Gastroesophageal sphincter (tissue), 3 donors: ENCODE data around the gene PARN.

ENCODE experiments used
- POLR2A ChIP-seq, 2 donors: fragments of 450-650 bp; IDR thresholded peaks; one replicate each; pipeline ENCODE4 v1.6.1; 2017; ENCODE audit warnings: antibody characterized with exemption in 2 of 2, mild to moderate bottlenecking in 2 of 2, moderate library complexity in 1 of 2
- TF ChIP-seq, protein P1 (sequence below), 4 experiments: fragments of 200-600 bp in 2 of 4; fragments of 450-650 bp in 2 of 4; sonication (generic) in 1 of 4; IDR thresholded peaks; one replicate each; pipeline ENCODE4 v1.5.1; 2017 to 2019; ENCODE audit warnings: antibody characterized with exemption in 4 of 4, mild to moderate bottlenecking in 2 of 4, moderate library complexity in 2 of 4

DNA sequence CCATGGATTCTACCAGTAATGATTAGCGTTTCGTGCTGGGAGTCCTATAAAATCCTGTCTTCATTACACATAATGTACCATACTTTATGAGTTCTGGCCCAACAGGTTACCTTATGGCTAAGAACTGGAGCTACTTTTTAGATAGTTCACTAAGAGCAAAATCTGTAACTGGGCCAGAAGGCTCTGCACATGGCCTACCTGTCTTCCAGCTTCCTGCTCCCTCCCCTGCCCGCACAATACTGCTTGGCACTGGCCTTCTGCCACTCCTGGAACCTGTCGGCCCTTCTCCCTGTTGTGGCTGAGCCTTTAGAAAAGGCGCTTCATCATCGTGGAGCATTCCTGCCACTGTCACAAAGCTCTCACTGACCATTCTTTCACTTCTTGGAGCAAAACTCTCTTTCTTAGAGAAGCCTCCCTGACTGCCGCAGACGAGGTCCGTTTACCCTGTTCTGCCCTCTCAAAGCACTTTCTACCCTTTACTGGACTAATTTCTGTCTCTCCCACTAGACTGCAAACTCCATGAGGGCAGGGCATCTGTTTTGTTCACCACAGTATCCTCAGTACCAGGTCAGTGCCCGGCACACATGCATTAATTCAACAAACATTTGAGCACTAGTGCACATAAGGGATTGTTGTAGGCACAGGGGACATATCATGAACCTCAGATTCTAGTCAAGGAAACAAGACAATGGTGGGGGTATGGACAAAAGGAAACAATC, 116.5 kb downstream of the PARN start:
- TF ChIP-seq, protein P1, sequence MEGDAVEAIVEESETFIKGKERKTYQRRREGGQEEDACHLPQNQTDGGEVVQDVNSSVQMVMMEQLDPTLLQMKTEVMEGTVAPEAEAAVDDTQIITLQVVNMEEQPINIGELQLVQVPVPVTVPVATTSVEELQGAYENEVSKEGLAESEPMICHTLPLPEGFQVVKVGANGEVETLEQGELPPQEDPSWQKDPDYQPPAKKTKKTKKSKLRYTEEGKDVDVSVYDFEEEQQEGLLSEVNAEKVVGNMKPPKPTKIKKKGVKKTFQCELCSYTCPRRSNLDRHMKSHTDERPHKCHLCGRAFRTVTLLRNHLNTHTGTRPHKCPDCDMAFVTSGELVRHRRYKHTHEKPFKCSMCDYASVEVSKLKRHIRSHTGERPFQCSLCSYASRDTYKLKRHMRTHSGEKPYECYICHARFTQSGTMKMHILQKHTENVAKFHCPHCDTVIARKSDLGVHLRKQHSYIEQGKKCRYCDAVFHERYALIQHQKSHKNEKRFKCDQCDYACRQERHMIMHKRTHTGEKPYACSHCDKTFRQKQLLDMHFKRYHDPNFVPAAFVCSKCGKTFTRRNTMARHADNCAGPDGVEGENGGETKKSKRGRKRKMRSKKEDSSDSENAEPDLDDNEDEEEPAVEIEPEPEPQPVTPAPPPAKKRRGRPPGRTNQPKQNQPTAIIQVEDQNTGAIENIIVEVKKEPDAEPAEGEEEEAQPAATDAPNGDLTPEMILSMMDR (IDR thresholded peaks at IDR 0.05): no peak
- no peak for TF ChIP-seq POLR2A (IDR thresholded peaks at IDR 0.05)
